ENCODE data around the gene HNRNPLL. TPM values are rescaled to one million over a fixed set of nuclear protein-coding genes. Genes with fewer than 3 reads are reported as not detected.
A peak's percentile ranks its signal among the peaks of the same experiment; 100 is the strongest.

Gene HNRNPLL
- total and polyA plus RNA-seq, 2 of the 13 experiments (the other 11 are each of a cell fraction or from before 2014, with no cell fraction given), result 49.4 to 103 TPM

- TF ChIP-seq KAT7 (CRISPR knock-in tag; IDR thresholded peaks at IDR 0.05; ENCODE audit: borderline replicate concordance) (no peak), GLI4 (CRISPR knock-in tag; IDR thresholded peaks at IDR 0.05; ENCODE audit: borderline replicate concordance) (no peak), ZBTB25 (CRISPR knock-in tag; IDR thresholded peaks at IDR 0.05) (peak; percentile 53; the same call in 1 of the 2 replicates), ZBTB7B (CRISPR knock-in tag; IDR thresholded peaks at IDR 0.05) (0 out of 2 replicates have a peak, but pooled peaks have one; percentile 25), TEAD3 (CRISPR knock-in tag; optimal IDR thresholded peaks at IDR 0.05; ENCODE audit: borderline replicate concordance) (peak; percentile 81), HOXA9 (CRISPR knock-in tag; IDR thresholded peaks at IDR 0.05; ENCODE audit: borderline replicate concordance) (no peak), ZNF556 (CRISPR knock-in tag; IDR thresholded peaks at IDR 0.05; ENCODE audit: borderline replicate concordance) (no peak), AGO2 (optimal IDR thresholded peaks at IDR 0.05; ENCODE audit: low read depth, low read length) (no peak), ZNF460 (CRISPR knock-in tag; IDR thresholded peaks at IDR 0.05; ENCODE audit: borderline replicate concordance) (no peak), ASH2L (IDR thresholded peaks at IDR 0.05; ENCODE audit: insufficient read length, low read depth, low read length) (peak; percentile 39), IRF2 (CRISPR knock-in tag; IDR thresholded peaks at IDR 0.05) (peak; percentile 48; the same call in 1 of the 2 replicates), ZNF432 (CRISPR knock-in tag; IDR thresholded peaks at IDR 0.05; ENCODE audit: borderline replicate concordance) (no peak), FOXC1 (CRISPR knock-in tag; IDR thresholded peaks at IDR 0.05; ENCODE audit: borderline replicate concordance) (no peak), KDM1A (CRISPR knock-in tag; IDR thresholded peaks at IDR 0.05) (0 out of 2 replicates have a peak, but pooled peaks have one; percentile 22), MTA1 (CRISPR knock-in tag; IDR thresholded peaks at IDR 0.05; ENCODE audit: borderline replicate concordance) (no peak), ATF6 (CRISPR knock-in tag; conservative IDR thresholded peaks at IDR 0.05) (no peak), ZNF136 (CRISPR knock-in tag; IDR thresholded peaks at IDR 0.05; ENCODE audit: low read depth) (no peak), ZBTB14 (CRISPR knock-in tag; IDR thresholded peaks at IDR 0.05) (no peak), ZNF275 (CRISPR knock-in tag; IDR thresholded peaks at IDR 0.05; ENCODE audit: borderline replicate concordance) (no peak), ZNF563 (CRISPR knock-in tag; IDR thresholded peaks at IDR 0.05) (no peak)
- TF ChIP-seq, protein P1, sequence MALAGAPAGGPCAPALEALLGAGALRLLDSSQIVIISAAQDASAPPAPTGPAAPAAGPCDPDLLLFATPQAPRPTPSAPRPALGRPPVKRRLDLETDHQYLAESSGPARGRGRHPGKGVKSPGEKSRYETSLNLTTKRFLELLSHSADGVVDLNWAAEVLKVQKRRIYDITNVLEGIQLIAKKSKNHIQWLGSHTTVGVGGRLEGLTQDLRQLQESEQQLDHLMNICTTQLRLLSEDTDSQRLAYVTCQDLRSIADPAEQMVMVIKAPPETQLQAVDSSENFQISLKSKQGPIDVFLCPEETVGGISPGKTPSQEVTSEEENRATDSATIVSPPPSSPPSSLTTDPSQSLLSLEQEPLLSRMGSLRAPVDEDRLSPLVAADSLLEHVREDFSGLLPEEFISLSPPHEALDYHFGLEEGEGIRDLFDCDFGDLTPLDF (CRISPR knock-in tag; IDR thresholded peaks at IDR 0.05), result no peak
- TF ChIP-seq, protein P2, sequence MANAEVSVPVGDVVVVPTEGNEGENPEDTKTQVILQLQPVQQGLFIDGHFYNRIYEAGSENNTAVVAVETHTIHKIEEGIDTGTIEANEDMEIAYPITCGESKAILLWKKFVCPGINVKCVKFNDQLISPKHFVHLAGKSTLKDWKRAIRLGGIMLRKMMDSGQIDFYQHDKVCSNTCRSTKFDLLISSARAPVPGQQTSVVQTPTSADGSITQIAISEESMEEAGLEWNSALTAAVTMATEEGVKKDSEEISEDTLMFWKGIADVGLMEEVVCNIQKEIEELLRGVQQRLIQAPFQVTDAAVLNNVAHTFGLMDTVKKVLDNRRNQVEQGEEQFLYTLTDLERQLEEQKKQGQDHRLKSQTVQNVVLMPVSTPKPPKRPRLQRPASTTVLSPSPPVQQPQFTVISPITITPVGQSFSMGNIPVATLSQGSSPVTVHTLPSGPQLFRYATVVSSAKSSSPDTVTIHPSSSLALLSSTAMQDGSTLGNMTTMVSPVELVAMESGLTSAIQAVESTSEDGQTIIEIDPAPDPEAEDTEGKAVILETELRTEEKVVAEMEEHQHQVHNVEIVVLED (CRISPR knock-in tag; IDR thresholded peaks at IDR 0.05; ENCODE audit: borderline replicate concordance), result no peak
These were observed 3.0 kb downstream of the HNRNPLL start (continued) for GRCh38 chr2:38599706-38600105.
